HCT116 (cell line): Measurements from ENCODE around the gene IGFBPL1. TPM values are rescaled to one million over a fixed set of nuclear protein-coding genes. Genes with fewer than 3 reads are reported as not detected.
A peak's percentile ranks its signal among the peaks of the same experiment; 100 is the strongest.

Source experiments
- ATAC-seq: fragments of 200-7000 bp; cut with Tn5 transposase; 2 replicates; pipeline ENCODE4 v1.9.1; 2020; ENCODE audit warnings: mild to moderate bottlenecking, moderate library complexity
- BruUV-seq: library from RNA; stranded (reverse); fragments of 400-500 nt; replicated peaks from 2 replicates; lab custom pipeline; 2021; lab: Mats Ljungman, UMichigan
- CTCF ChIA-PET: fragments of 300-600 bp; sonication (Branson Sonifier 250); formaldehyde crosslinking; loops from one replicate; lab custom pipeline; 2021; ENCODE audit warnings: antibody characterized with exemption; lab: Charles Lee
- POLR2A ChIA-PET: fragments of 300-600, 350-600 bp; sonication (Branson Sonifier 250); formaldehyde crosslinking; loops from one replicate; lab custom pipeline; 2021; ENCODE audit warnings: antibody characterized with exemption; lab: Charles Lee
- RAD21 ChIA-PET, 2 experiments: fragments of 300-600 bp; sonication (Branson Sonifier 250); formaldehyde crosslinking; loops; one replicate each; lab custom pipeline; 2023; ENCODE audit warnings: low total read pairs in 2 of 2; ENCODE audit not compliant: uncharacterized antibody in 2 of 2, unreplicated experiment in 2 of 2, low non-redundant PET in 1 of 2; lab: Charles Lee
- DNase-seq: peaks from one replicate; pipeline ENCODE4 v3.0.0-alpha.2; 2010; ENCODE audit warnings: low read depth, low spot score
- H2AFZ ChIP-seq: fragments of 200-600 bp; shearing (Covaris generic), sonication (generic); 2 replicates; pipeline ENCODE4 v1.6.1; 2017; ENCODE audit warnings: low read depth, mixed run types, mixed read lengths, antibody characterized with exemption, low read length; ENCODE audit not compliant: poor library complexity, severe bottlenecking
- H3K27ac ChIP-seq: 2 replicates; pipeline ENCODE4 v1.5.1; 2012; ENCODE audit warnings: low read depth, low read length
- H3K27me3 ChIP-seq: fragments of 200-600 bp; sonication (generic); 2 replicates; pipeline ENCODE4 v1.6.1; 2016; ENCODE audit warnings: mixed run types, low read length, mixed read lengths; ENCODE audit not compliant: insufficient read depth
- H3K36me3 ChIP-seq, 2 experiments: fragments of 200-500 bp in 1 of 2; fragments of 200-600 bp in 1 of 2; sonication (Bioruptor generic) in 1 of 2; sonication (generic) in 1 of 2; 2 replicates each; pipeline versions ENCODE4 v1.5.1 to v1.6.1; 2014 to 2016; ENCODE audit warnings: low read length in 2 of 2, inconsistent platforms in 1 of 2, mixed read lengths in 1 of 2, mixed run types in 1 of 2; ENCODE audit not compliant: insufficient read depth in 2 of 2, control insufficient read depth in 1 of 2
- H3K4me1 ChIP-seq, 2 experiments: fragments of 200-600 bp in 1 of 2; sonication (generic) in 1 of 2; 2 replicates each; pipeline versions ENCODE4 v1.5.1 to v1.6.1; 2012 to 2017; ENCODE audit warnings: low read length in 2 of 2, inconsistent platforms in 1 of 2, mild to moderate bottlenecking in 1 of 2, mixed read lengths in 1 of 2, mixed run types in 1 of 2, moderate library complexity in 1 of 2; ENCODE audit not compliant: insufficient read depth in 2 of 2, control insufficient read depth in 1 of 2
- H3K4me2 ChIP-seq: fragments of 200-600 bp; sonication (generic); 2 replicates; pipeline ENCODE4 v1.6.1; 2017; ENCODE audit warnings: mixed run types, low read length, mixed read lengths
- H3K4me3 ChIP-seq, 2 experiments: fragments of 200-600 bp in 1 of 2; sonication (generic) in 1 of 2; replicated peaks in 1 of 2; 2 replicates each; pipeline ENCODE4 v1.5.1; 2011 to 2016; ENCODE audit warnings: low read length in 2 of 2, control low read depth in 1 of 2, low read depth in 1 of 2, mild to moderate bottlenecking in 1 of 2, mixed read lengths in 1 of 2, mixed run types in 1 of 2
- H3K79me2 ChIP-seq: fragments of 200-600 bp; sonication (generic); 2 replicates; pipeline ENCODE4 v1.6.1; 2017; ENCODE audit warnings: mild to moderate bottlenecking, mixed run types, low read length, moderate library complexity, mixed read lengths; ENCODE audit not compliant: insufficient read depth
- H3K9ac ChIP-seq: fragments of 200-600 bp; sonication (generic); 2 replicates; pipeline ENCODE4 v1.6.1; 2016; ENCODE audit warnings: low read length, mixed read lengths
- H3K9me2 ChIP-seq: fragments of 200-600 bp; sonication (generic), shearing (Covaris generic); 2 replicates; pipeline ENCODE4 v1.6.1; 2017; ENCODE audit warnings: mixed run types, mild to moderate bottlenecking, moderate library complexity; ENCODE audit not compliant: insufficient read depth
- H3K9me3 ChIP-seq, 2 experiments: fragments of 200-500 bp in 1 of 2; fragments of 200-600 bp in 1 of 2; sonication (Bioruptor generic) in 1 of 2; sonication (generic) in 1 of 2; 2 replicates each; pipeline ENCODE4 v1.6.1; 2014 to 2017; ENCODE audit warnings: low read length in 2 of 2, mixed read lengths in 2 of 2, inconsistent platforms in 1 of 2, low read depth in 1 of 2, mild to moderate bottlenecking in 1 of 2, mixed run types in 1 of 2, moderate library complexity in 1 of 2; ENCODE audit not compliant: control insufficient read depth in 1 of 2, insufficient read depth in 1 of 2
- H4K20me1 ChIP-seq: fragments of 200-600 bp; sonication (generic), shearing (Covaris generic); 2 replicates; pipeline ENCODE4 v1.6.1; 2017; ENCODE audit warnings: mixed run types, mild to moderate bottlenecking, moderate library complexity; ENCODE audit not compliant: insufficient read depth
- CBX3 ChIP-seq: IDR thresholded peaks from 2 replicates; pipeline ENCODE4 v1.6.1; 2012; ENCODE audit warnings: low read depth
- CEBPB ChIP-seq: IDR thresholded peaks from 2 replicates; pipeline ENCODE4 v1.6.1; 2012; ENCODE audit warnings: low read depth
- EGR1 ChIP-seq: IDR thresholded peaks from 2 replicates; pipeline ENCODE4 v1.6.1; 2012; ENCODE audit warnings: low read depth
- ELF1 ChIP-seq: IDR thresholded peaks from 2 replicates; pipeline ENCODE4 v1.6.1; 2012; ENCODE audit warnings: low read depth, borderline replicate concordance
- EZH2 ChIP-seq: fragments of 200-600 bp; sonication (generic); IDR thresholded peaks from 2 replicates; pipeline ENCODE4 v1.6.1; 2017; ENCODE audit warnings: antibody characterized with exemption, mixed run types
- EZH2phosphoT487 ChIP-seq: fragments of 200-600 bp; IDR thresholded peaks from 2 replicates; pipeline ENCODE4 v1.6.1; 2018; ENCODE audit warnings: antibody characterized with exemption, borderline replicate concordance
- JUND ChIP-seq: IDR thresholded peaks from 2 replicates; pipeline ENCODE4 v1.6.1; 2012
- POLR2A ChIP-seq: IDR thresholded peaks from 2 replicates; pipeline ENCODE4 v1.7.0; 2011; ENCODE audit warnings: borderline replicate concordance; ENCODE audit not compliant: insufficient read depth, insufficient read length; ENCODE audit errors: extremely low read depth
- POLR2AphosphoS5 ChIP-seq: IDR thresholded peaks from 2 replicates; pipeline ENCODE4 v1.6.1; 2011; ENCODE audit warnings: mild to moderate bottlenecking, low read depth, low read length, moderate library complexity
- RAD21 ChIP-seq: IDR thresholded peaks from 2 replicates; pipeline ENCODE4 v1.6.1; 2012; ENCODE audit warnings: low read depth, mild to moderate bottlenecking
- REST ChIP-seq: IDR thresholded peaks from 2 replicates; pipeline ENCODE4 v1.6.1; 2012; ENCODE audit warnings: low read depth
- SIN3A ChIP-seq: IDR thresholded peaks from 2 replicates; pipeline ENCODE4 v1.6.1; 2012; ENCODE audit warnings: low read depth
- SP1 ChIP-seq: IDR thresholded peaks from 2 replicates; pipeline ENCODE4 v1.6.1; 2012; ENCODE audit warnings: low read depth
- SRF ChIP-seq: IDR thresholded peaks from 2 replicates; pipeline ENCODE4 v1.6.1; 2012; ENCODE audit warnings: low read depth
- TCF7L2 ChIP-seq: IDR thresholded peaks from 2 replicates; pipeline ENCODE4 v1.7.0; 2011; ENCODE audit warnings: borderline replicate concordance, inconsistent platforms; ENCODE audit not compliant: insufficient read depth, insufficient read length; ENCODE audit errors: extremely low read depth
- YY1 ChIP-seq: IDR thresholded peaks from 2 replicates; pipeline ENCODE4 v1.6.1; 2011; ENCODE audit warnings: low read length, low read depth, moderate library complexity, mild to moderate bottlenecking; ENCODE audit not compliant: insufficient replicate concordance; ENCODE audit errors: extremely low read depth
- ZBTB33 ChIP-seq: IDR thresholded peaks from 2 replicates; pipeline ENCODE4 v1.6.1; 2011; ENCODE audit warnings: mild to moderate bottlenecking, low read length, moderate library complexity; ENCODE audit not compliant: insufficient replicate concordance; ENCODE audit errors: extremely low read depth
- ZFX ChIP-seq: fragments of 450-650 bp; IDR thresholded peaks from 2 replicates; pipeline ENCODE4 v1.6.1; 2017
- intact Hi-C: fragments of 100-400 bp; cut with micrococcal nuclease; formaldehyde crosslinking; loops from 2 replicates; pipeline ENCODE4 v1.10.0; 2022
- total RNA-seq: library from RNA; stranded (reverse); gene quantifications from one replicate; pipeline ENCODE4 v1.2.1, GENCODE V29; 2021; ENCODE audit not compliant: unreplicated experiment
- TF ChIP-seq, protein P1 (sequence below): IDR thresholded peaks from 2 replicates; pipeline ENCODE4 v1.6.1; 2012
- TF ChIP-seq, protein P2 (sequence below), 3 experiments: fragments of 200-600 bp in 1 of 3; sonication (generic) in 1 of 3; IDR thresholded peaks in 2 of 3; conservative IDR thresholded peaks in 1 of 3; 2 replicates each; pipeline ENCODE4 v1.5.1; 2012 to 2017; ENCODE audit warnings: low read depth in 2 of 3, low read length in 2 of 3, antibody characterized with exemption in 1 of 3, borderline replicate concordance in 1 of 3, control low read depth in 1 of 3, mild to moderate bottlenecking in 1 of 3, mixed read lengths in 1 of 3, mixed run types in 1 of 3, moderate library complexity in 1 of 3; ENCODE audit not compliant: insufficient read depth in 1 of 3
- TF ChIP-seq, protein P3 (sequence below): IDR thresholded peaks from 2 replicates; pipeline ENCODE4 v1.6.1; 2012

IGFBPL1 gene
- total RNA-seq, 1 experiment from 2014 or later = not detected

DNA sequence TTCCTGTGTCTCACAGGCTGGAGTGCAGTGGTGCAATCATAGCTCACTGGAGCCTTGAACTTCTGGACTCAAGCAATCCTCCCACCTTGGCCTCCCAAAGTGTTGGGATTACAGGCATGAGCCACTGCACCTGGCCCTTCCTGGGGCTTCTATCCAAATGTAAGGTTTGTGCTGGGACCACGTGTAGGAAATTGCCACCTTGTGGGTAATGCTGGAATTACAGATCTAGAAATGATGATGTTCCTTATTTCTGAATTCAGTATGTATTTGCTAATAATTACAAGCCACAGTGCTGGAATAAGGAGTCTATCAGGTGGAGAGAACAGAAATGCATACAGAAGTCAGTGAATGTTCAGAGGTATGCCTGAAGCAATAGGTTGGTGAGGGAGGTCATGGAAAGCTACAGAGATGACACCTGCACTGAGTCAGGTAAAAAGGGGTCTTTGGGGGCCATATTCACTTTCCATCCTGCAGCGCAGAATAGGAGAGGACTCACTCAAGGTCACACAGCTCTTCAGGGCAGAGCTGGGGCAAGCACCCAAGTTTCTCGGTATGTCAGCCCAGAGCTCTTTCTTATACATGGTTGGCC lies 8.8 kb upstream of the IGFBPL1 start:
- no peak overlapping the region for H3K27ac ChIP-seq
- ChIA-PET POLR2A (no interaction called here), RAD21 (no interaction called here), CTCF (interaction anchor here (0.9 kb wide), 1 partner anchor 16 kb away, joined by 3 read pairs; no protein-coding TSS in a partner anchor)
- H3K79me2 ChIP-seq = no peaks in the 10 kb centered on the region
- H3K27me3 ChIP-seq = no peaks in the 10 kb centered on the region
- ATAC-seq (peak; percentile 81), DNase-seq (peak; percentile 37)
- no peak overlapping the region for H3K9ac ChIP-seq
- TF ChIP-seq, protein P1, sequence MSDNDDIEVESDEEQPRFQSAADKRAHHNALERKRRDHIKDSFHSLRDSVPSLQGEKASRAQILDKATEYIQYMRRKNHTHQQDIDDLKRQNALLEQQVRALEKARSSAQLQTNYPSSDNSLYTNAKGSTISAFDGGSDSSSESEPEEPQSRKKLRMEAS = peak; percentile 74
- TF ChIP-seq EZH2 (no peak), EGR1 (no peak), SP1 (no peak), POLR2A (no peak), RAD21 (peak; percentile 54), SIN3A (no peak), YY1 (no peak), CBX3 (no peak), EZH2phosphoT487 (no peak), CEBPB (no peak), JUND (no peak), ZBTB33 (no peak), POLR2AphosphoS5 (no peak), ELF1 (no peak), REST (no peak), TCF7L2 (no peak), SRF (no peak), ZFX (no peak)
- TF ChIP-seq, protein P2, sequence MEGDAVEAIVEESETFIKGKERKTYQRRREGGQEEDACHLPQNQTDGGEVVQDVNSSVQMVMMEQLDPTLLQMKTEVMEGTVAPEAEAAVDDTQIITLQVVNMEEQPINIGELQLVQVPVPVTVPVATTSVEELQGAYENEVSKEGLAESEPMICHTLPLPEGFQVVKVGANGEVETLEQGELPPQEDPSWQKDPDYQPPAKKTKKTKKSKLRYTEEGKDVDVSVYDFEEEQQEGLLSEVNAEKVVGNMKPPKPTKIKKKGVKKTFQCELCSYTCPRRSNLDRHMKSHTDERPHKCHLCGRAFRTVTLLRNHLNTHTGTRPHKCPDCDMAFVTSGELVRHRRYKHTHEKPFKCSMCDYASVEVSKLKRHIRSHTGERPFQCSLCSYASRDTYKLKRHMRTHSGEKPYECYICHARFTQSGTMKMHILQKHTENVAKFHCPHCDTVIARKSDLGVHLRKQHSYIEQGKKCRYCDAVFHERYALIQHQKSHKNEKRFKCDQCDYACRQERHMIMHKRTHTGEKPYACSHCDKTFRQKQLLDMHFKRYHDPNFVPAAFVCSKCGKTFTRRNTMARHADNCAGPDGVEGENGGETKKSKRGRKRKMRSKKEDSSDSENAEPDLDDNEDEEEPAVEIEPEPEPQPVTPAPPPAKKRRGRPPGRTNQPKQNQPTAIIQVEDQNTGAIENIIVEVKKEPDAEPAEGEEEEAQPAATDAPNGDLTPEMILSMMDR (IDR thresholded peaks at IDR 0.05 in 2 of 3, conservative IDR thresholded peaks at IDR 0.05 in 1 of 3; ENCODE audit: borderline replicate concordance in 1 of 3, insufficient read depth in 1 of 3, low read depth in 2 of 3, low read length in 2 of 3) = peak; percentile 41 to 60 (median 50)
- TF ChIP-seq, protein P3, sequence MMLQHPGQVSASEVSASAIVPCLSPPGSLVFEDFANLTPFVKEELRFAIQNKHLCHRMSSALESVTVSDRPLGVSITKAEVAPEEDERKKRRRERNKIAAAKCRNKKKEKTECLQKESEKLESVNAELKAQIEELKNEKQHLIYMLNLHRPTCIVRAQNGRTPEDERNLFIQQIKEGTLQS = no peak
- no peak overlapping the region for H3K4me3 ChIP-seq
- peaks cover 0 to 8% of the 10 kb centered on the region in 2 experiments; a peak in 1 of 4 replicates for H3K9me3 ChIP-seq
- H2AFZ ChIP-seq = no peak overlapping the region
- no TSS peak for BruUV-seq
- no peaks in the 10 kb centered on the region for H3K9me2 ChIP-seq
- intact Hi-C loops = no loop called here
- H3K4me2 ChIP-seq = no peak overlapping the region
- no peaks in the 10 kb centered on the region for H3K4me1 ChIP-seq
- no peaks in the 10 kb centered on the region for H4K20me1 ChIP-seq
- H3K36me3 ChIP-seq = no peaks in the 10 kb centered on the region
